Stimulated activated CD4-positive, alpha-beta T cell treated with anti-CD3 and anti-CD28 coated beads, Interleukin-12 subunit alpha, Interleukin-12 subunit beta, amount 100 ng/mL, for 48 hours (primary cell): ENCODE results near the gene CDC25A.

Source experiments
- DNase-seq, 3 donors: peaks; one replicate each; pipeline ENCODE4 v3.0.0-alpha.2; 2020; ENCODE audit warnings: low read depth in 2 of 3, low spot score in 1 of 3

The CDC25A gene

DNA sequence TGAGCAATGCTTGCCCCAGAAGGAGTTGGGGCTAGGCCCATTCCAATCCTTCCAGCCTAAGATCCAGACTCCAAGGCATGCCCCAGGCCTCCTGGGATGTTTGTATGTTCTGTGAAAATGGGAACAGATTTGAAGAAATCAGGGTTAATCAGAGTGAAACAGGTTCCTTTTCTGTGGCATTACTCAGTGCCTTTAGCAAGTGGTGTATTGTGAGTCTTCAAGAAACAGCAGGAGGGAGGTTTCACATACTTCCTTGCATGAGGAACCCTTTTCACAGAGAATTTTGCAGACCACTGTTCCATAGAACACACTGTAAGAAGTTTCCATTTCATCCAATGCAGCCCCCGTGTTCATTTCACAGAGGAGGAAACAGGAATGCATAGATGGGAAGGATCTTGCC, 8.4 kb upstream of the CDC25A start:
- no peak for DNase-seq

DNA sequence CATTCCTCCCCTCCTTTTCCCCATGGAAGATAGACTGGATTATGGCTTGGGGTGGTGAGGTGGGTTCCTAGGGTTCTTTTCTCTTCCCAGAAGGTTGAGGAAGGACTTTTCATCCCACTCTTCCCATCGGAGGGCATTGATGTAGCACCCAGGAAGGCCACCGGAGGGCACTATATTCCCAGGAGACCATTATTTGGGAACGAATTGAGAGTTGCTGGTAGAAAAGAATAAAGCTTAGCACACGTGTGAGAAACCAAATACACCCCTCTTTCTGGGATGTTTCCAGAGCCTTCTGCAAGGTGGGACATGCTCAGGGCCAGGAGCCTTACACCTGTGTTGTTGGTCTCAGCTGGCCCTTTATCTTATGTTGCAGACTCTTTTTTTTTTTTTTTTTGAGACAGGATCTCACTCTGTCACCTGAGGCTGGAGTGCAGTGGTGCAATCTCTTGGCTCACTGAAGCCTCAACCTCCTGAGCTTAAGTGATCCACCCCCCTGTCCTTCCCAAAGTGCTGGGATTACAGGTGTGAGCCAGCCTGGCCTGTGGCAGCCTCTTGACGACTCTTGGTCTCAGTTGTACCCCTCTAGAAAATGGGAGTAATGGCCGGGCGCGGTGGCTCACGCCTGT, 6.3 kb upstream of the CDC25A start:
- peak in 2 of 3 donors; percentile 14 to 15 for DNase-seq

DNA sequence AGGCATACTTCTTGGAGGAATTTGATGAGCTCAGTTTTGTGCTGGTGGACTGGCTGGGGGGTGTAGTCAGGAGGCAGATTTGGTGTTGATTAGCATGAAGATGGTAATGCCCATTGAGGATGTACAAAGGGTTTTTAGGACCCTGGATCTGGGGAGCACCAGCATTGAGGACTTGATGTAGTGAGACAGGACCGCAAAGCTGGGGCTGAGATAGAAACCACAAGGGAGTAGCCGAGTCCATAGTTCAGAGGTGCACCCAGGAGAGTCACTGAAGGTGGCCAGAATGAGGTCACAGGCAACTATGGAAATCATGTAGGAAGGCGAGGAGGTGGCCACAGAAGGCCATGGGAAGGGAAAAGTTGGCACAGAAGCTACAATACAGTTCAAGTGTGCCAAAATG, 2.7 kb upstream of the CDC25A start:
- DNase-seq, result no peak

DNA sequence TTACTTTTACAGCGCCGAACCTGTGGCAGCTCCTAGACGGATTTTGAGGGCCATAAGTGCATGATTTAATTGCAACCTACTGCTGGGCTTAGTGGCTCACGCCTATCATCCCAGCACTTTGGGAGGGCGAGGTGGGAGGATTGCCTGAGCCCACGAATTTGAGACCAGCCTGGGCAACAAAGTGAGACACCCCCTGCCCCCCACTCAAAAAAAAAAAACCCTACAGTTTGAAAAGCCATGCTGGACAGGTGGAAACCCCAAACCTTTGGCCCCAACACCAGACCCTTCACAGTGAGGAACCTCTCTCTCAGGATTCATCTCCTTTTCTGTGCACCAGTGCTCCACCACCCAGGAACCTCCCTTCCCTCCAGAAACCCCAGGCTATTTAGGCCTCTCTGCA, 1.1 kb upstream of the CDC25A start:
- DNase-seq, result no peak

DNA sequence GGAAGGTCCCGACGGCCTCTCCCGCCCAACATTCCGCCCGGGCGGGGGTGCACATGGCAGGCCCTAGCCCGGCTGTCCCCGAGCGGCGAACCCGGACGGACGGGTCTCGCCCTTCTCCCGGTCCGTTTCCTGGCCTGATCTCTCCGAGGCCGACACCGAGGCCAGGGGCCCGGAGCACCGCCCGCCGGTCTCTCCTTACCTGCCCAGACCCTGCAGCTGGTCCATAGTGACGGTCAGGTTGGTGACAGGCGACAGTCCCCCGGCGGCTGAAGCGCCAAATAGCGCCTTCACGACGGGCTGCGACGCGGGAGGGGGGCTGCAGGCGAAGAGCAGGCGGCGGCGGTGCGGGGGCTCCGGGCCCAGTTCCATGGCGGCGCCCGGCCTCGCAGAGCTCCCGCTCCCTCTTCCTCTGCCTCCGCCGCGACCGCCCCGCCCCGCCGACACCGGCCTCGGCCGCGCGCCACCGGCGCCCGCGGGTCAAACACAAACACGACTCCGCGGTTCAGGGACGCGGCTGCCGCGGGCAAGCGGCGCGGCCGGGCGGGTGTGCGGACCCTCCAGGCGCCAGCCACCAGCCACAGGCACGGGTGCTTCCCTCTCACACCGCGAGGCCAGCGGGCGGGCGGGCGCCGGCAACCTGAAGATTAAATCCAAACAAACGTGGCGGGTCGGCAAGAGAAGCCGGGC, 495 bp downstream of the CDC25A start:
- peak in 2 of 3 donors; percentile 11 to 33 for DNase-seq

DNA sequence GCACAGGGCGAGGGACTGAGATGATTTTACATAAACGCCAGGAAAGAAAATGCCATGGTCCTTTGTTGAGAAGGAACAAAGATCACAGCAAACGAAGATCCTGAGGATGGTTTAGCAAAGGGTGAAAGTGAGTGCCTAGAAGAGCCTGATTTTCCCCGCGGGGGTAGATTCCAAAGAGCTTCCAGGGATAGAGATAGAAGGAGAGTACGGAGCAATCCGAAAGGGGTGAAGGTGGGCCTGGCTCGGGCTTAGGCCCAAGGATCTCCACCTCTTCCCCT, 977 bp downstream of the CDC25A start:
- DNase-seq, result no peak

DNA sequence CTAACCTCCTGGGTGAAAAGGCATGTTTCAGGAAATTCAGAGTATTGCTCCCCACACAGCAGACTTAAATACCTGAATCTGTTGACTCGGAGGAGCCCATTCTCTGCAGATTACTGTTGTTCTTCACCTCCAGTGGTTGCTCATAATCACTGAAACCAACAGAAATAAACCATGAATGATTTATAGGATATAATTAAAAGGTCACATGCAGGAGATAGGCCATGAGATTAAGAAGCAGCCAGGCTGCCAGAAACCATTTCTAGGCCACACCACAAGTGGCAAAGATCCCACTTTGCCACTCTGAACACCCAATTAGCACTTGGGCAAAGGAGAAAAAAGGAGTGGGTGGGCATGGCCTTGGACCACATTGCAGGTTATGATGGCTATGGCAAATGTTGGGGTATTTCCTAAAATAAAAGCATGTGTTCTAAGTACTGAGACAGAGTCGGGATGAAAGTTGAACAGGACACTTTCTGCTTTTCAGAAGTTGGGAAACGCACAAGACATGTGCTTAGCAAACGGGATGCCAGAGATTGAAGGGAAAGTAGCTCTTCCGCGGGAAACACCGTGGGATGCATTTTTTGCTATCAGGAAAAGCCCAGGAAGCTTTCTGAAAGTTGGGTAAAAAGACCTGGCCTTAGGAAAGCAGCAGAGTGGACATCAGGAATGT, 1.5 kb downstream of the CDC25A start:
- no peak for DNase-seq

DNA sequence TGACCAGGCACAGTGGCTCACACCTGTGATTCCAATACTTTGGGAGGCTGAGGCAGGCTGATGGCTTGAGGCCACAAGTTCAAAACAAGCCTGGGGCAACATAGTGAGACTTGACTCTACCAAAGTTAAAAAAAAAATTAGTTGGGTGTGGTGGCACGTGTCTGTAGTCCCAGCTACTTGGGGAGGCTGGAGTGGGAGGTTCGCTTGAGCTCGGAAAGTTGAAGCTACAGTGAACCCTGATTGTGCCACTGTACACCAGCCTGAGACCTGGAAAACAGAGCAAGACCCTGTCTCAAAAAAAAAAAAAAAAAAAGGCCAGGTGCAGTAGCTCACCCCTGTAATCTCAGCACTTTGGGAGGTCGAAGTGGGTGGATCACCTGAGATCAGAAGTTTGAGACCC, 3.1 kb downstream of the CDC25A start:
- DNase-seq, result no peak

DNA sequence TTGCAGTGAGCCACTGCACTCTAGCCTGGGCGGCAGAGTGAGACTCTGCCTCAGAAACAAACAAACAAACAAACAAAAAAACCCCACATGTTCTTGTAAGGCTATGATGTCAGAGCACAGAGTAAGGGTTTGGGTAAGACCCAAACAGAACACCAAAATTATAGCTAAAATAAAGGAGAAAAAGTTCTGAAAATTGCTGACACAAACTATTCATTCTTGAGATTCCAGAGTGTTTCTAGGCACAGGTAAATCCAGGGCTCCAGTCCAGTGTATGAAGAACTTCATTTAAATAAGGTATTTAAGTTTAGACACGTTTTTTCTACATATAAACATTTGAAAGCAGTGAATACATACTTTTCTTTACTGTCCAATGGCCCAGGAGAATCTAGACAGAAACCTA, 3.9 kb downstream of the CDC25A start:
- no peak for DNase-seq

DNA sequence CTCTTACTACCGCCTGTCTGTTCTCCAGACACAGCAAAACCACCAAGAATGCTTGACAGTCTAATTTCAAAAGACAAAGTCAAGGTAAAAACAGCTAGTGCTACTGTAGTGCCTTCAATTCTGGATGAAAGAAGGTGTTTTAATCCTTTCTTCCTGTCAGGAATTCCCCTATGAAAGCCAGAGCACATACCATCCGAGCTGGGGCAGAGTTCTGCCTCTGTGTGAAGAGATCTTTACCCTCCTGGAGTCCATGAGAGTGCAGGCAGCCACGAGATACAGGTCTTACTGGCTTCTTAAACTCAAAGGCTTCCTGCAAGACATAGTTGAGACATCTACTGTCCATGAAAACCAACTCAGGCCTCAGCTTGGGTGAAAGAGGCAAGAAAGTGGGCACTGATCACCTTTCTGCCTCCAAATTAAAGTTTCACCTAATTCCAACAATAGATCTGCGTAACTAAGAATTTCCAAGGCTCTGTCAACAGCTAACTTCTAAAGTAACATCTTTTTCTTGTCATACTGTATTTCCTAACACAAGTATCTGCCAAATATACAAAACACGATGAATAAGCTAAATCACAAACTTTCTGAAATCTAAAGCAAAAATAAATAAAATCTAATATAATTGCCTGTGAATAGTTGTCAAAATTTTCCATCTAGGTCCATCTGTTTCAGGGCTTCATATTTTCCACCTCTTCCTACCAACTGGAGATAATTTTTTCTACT, 7.5 kb downstream of the CDC25A start:
- no peak for DNase-seq

DNA sequence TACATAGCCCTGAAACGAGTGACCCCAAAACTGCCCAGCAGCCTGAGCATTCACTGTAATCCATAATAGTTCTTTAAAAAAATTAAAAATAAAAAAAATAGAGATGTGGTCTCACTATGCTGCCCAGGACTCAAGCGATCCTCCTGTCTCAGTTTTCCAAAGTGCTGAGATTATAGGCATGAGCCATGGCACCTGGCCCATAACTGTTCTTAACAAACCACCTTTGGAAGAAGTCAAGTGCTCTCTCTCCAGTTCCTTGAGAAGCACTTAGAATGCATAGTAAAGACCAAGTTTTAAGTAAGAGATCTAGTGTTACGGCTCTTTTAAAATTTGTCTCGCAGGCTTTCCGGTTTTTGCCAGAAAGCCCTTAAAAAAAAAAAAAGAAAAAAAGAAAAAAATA, 8.2 kb downstream of the CDC25A start:
- no peak for DNase-seq

DNA sequence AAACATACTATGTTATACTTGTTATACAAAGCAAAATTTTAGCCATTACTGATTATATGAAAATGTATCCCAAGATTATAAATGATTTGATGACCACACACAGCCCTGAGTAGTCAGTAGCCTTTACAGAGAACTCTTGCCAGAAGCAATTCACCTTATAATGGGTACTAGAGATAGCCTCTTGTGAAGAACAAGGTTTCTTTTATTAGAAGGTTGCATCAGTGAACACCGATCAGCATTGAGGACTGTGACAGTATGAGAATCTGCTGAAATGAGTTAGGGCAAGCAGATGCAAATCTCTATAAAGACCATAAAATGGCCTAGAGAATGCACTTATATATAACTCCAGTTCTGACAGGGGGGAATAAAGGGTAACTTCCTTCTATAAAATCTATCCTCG, 10.1 kb downstream of the CDC25A start:
- no peak for DNase-seq

DNA sequence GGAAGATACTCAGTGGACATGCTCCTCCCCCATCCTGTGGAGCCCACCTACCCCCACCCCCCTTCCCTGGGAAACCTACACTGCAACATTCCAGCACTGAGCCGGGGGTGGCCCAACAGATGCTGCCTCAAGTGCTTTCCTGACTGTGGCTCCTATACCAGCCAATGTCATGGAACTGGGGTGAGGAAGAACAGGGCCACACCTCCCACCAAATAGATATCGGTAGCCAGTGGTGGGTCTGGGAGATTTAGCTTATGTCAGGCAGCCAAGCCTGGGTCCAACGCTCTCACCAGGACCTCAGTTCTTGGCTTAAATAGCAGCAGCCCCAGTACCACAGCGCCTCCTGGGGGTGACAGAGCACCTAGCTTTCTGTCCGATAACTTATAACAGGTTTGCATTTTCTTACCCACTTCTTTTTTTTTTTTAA, 30.3 kb downstream of the CDC25A start:
- peak; percentile 22 to 34 (median 27) for DNase-seq

DNA sequence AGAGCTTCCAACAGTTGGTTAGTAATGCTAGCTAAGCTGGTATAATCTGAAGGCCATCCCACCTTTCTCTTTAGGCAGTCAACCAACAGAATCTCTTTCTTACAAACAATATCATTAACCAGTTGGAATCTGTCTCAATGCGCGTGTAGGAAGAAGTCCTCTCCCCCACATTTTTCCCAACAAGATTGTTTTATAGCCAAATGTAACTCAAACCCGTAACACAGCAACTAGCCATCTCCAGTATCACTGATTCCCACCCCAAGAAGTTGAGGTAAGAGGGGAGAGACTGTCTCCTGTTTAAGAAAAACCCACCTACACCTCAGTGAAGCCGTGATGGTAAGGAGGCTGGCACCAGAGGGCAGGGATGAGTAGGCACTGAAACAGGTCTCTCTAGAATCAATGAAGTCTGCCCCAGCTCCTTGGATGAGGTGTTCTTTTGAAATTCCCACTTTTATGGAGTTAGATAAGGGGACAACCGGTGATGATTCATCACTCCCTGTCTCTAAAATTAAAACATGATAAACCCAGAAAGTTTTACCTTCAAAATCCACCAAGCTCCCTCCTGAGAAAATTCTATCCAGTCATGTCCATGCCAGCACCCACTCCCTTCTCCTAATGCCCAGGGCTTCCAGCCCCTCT, 30.9 kb downstream of the CDC25A start:
- DNase-seq, result no peak

DNA sequence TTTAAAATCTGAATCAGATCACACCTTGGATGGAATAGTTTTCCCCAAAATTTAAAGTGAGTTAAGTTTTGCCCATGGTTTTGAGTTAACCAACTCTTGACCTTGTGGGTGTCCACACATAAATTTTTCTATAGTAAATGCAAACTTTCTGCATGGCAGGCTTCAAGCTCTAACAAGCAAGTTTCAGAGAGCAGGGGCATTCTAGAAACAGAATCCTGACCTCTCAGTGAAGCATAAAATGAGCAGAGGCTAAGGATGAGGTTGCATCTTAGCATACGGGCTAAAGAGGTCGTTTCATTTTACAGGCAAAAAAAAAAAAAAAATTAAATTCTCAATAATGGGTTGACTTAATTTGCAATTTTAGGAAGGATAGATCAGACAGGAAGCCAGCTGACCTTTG, 32.1 kb downstream of the CDC25A start:
- no peak for DNase-seq

DNA sequence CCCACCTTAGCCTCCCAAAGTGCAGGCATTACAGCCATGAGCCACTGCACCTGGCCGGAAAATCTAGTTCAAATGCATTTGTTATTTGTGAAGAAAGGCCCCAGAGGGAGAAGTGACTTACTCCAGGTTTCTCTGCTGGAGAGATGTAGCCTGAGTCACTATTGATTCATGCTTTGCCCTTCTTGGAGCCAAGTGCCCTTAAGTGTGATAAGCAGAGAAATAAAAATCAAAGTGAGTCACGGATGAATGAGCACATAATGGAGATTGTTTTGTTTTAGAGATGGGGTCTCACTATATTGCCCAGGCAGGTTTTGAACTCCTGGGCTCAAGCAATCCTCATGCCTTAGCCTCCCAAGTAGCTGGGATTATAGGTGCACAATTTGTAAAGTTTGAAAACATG, 33.1 kb downstream of the CDC25A start:
- no peak for DNase-seq

DNA sequence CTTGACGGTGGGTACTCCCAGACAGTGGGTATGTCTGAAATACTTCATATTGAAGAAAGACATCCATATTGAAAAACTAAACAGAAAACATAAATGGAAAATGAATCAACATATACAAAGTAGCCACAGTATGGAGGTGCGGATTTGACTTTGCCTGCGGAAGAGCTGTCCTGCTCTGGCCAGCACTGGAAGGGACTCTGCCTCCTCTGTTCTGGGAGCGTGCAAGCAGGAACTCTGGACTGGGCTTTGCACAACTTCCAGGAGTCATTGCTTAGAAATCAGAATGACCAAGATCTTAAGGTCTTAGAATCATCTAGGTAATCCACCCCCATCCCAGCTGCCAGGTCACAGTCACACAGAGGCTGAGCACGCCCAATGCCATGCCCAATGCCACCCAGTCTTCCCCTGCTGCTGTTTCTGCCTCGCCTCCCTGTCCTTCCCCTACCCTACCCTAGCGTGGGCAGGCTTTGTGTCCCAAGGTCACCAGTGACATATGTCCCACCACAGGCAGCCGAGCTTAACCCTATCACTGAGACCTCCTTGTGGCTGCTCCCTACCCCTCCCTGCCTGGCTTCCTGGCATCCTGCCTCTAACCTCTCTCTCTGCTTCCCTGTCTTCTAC, 36.3 kb downstream of the CDC25A start:
- no peak for DNase-seq

DNA sequence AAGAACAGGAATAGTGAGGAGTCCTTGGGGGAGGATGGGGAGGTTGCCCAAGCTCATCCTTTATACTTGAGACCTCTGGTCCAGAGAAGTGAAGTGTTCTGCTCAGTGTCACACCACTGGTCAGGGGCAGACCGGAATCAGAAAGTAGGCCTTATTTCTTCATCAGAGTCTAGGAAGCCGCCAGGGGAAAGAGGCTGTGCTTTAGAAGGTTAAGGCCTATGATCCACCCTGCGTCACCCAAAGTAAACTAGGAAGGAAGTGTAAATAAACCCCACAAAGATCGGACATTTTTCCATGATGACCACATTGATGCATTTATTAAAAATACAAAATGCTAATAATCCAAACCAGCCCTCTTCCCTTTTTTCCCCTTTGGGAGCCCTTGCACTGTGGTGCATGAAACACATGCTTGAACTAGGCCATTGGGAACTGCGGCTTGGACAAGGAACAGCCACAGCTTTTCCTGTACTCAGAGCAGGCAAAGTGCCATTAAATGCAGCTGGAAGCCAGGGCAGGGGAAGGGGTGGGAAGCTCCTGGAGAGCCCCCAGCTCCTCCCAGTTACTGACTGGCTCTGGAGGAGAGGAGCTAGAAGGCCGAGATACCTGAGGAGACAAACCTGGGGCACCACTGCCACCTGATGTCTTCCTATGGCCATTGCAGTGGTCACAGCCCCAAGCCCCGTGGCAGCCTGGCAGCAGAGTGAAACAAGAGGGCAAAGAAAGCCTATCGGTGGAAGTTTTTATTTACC, 37.0 kb downstream of the CDC25A start:
- peak; percentile 44 to 58 (median 54) for DNase-seq

DNA sequence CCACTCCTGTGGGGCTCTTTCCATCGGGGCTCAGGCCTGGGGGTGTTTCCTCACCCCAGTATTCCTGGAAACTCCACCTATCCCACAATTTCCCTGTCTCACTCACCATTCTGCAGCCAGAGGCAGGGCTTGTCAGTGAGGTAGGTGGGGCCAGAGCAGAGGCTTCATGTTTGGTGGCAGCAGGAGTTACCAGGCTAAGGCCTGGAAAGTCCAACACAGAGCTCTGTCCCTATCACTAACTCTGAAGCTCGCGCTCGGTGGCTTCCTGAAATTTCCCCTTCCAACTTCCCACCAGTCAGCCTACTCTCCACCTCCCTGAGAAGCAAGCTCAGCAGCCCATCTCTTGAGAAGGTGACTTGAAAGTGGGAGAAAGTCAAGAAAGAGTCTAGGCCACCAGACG, 44.2 kb downstream of the CDC25A start:
- no peak for DNase-seq

DNA sequence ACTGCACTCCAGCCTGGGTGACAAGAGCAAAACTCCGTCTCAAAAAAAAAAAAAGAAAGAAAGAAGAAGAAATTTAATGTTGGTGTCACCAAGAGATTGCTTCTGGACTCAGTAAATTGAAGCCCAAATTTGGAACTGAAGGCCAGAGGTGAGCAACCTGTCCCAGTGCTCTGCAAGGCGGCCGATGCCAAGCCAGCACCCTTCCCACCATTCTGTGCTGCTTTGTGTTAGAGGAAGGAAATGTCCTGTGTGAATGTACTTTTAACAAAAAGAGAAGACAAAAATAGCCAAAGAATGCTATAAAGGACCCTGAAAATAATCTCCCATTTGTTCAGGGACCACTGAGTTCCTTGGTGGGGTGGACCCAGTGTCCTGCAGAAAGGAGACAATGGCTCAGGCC, 44.6 kb downstream of the CDC25A start:
- DNase-seq, result no peak
